CD4-positive, alpha-beta T cell treated with Interleukin-4 for 1 hour (primary cell): ENCODE results near the gene BCL2.

Source experiments
- DNase-seq, 2 donors: peaks; one replicate each; pipeline ENCODE4 v3.0.0-alpha.2; 2020 to 2022

Gene BCL2

GRCh38 chr18:63105636-63106316 is 213.8 kb downstream of the BCL2 start:
- DNase-seq, result no peak

- no peak for DNase-seq
These were observed 214.7 kb downstream of the BCL2 start for GRCh38 chr18:63104868-63105267.

DNA sequence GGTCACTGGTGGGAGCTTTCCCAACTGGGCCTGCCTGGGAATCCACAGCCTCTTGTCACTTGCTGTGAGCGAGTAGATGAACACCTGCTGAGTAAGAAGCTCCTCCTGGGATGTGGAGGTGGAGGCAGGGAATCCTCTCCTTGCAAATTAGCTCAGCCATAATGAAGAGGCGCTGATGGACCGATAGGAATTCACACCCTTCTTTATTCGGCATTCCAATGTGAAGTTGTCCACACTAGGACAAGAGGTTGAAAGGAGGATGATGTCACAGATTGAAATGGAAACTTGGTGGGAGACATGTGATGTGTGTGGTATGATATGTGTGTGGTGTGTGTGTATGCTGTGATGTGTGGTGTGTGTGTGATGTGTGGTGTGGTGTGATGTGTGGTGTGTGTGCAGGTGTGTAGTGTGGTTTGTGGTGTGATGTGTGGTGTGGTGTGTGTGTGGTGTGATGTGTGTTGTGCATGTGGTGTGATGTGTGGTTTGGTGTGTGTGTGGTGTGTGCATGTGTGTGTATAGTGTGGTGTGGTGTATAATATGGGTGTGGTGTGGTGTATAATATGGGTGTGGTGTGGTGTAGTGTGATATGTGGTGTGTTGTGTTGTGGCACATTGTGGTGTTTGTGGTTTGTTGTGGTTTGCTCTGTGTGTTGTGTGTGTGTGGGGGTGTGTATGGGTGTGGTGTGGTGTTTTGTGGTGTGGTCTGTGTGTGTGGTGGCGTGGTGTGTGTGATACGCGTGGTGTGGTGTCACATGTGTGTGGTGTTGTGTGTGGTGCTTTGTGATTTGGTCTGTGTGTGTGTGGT is 216.4 kb downstream of the BCL2 start:
- no peak for DNase-seq

DNA sequence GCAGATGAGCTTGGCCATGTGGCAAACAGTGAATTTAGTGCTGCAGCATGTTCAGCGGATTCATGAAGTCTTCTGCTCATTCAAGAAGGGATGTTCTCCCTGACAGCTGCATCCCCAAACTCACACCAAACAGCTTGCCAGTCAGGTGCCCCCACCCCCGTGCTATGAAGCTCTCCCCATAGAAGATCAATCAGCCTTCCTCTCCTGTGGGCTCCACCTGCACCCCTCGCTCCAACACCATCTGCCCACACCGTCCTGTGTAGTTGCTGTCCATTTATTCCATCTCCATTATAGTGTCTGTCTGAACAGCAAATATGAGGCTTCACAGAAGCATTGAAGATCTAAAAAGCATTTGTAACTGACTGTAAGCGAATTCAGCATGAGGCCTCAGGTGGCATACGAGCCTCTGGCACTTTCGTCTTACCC is 218.9 kb downstream of the BCL2 start:
- no peak for DNase-seq

DNA sequence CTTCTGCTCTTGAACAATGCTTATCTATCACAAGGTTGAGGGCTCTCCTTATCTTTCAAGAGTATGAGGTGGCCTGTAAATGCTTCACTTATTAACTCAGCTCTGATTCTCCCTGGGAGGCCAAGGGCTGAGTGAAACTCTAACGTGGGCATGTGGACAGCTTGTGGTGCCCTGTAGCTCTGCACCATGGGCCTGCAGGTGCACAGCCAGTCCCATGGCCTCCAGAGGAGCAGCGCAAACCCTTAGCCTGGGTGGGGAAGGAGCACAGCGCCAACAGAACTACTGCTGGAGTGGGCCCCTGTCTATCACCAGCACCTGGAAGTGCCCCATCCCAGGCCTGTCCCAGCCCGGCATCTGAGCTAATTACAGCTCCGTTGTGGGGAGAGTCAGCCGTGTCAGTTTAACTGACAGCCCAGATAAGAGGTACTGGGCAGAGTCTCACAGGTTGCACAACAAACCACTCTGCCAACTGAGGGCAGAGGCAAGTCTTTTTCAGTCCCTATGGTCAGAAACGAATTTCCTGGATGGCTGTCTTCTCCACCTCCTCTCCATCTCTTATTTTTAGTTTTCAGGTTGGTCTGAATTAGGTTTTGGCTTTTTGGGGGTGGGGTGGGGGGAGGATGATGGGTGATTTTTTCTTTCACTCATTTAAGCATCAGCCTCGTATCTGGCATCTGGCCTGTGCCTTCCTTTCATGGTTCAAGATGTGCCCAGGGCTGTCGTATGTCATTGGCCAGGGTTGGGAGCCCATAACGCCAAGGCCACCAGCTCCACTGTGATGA is 219.5 kb downstream of the BCL2 start:
- no peak for DNase-seq

DNA sequence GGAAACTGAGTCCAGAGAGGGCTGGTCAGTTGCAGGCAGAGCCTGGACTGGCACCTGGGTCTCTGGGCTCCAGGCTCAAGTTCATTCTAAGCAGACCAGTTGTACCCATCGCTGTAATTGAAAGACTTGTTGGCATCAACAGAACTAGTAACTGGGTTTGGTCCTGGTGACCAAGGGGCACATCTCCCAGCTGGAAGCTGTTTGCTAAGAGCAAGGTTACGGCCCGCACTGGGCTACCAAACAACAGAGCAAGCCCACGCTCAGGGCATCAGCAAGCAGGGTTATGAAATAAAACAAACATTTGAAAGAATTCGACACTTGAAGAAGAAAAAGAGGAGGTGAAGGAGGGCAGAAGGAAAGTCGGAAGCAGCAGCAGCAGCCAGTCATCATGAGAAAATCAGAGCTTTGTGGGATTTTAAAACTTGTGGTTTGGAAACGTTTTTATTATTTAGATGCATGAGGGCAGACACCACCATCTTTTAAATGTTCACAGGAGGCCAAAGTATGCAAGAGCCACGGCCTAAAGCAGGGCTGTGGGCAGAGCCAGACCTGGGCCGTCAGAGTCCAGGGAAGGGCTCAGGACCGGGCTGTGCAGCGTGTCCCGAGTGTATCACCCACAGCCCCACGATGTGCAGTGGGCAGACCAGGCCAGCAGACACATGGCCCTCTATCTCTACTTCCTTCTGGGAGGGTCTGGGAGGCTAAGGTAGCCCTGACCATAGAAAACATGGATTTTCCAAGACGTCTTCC is 220.3 kb downstream of the BCL2 start:
- no peak for DNase-seq

- DNase-seq, result peak; percentile 39 to 53
These were observed 221.3 kb downstream of the BCL2 start for GRCh38 chr18:63098018-63098981.

- no peak for DNase-seq
These were observed 222.4 kb downstream of the BCL2 start for GRCh38 chr18:63097178-63097577.

DNA sequence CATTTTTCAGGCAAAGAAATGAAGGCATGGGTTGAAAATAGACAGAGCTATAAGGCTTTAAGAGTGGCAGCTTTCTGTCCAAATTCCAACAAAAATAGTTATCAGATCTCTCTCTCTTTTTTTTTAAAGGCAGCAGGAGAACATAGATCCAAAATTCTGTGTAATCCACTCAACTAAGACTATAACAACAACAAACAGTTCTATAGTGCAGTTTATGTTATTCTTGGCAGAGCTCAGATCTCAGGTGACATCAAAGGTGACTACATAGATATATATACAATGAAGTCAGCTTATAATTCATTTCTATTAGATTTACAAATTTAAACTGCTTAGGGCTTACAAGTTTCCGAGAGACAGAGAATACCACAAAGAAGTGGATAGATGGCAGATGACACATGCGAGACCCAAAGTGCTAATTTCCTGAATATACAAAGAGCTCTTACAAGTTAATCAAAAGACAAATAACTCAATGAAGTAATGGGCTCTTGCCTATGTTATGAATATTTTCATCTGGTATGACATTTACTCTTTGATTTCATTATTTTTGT is 223.2 kb downstream of the BCL2 start:
- DNase-seq, result no peak

- no peak for DNase-seq
These were observed 223.8 kb downstream of the BCL2 start for GRCh38 chr18:63095768-63096167.

DNA sequence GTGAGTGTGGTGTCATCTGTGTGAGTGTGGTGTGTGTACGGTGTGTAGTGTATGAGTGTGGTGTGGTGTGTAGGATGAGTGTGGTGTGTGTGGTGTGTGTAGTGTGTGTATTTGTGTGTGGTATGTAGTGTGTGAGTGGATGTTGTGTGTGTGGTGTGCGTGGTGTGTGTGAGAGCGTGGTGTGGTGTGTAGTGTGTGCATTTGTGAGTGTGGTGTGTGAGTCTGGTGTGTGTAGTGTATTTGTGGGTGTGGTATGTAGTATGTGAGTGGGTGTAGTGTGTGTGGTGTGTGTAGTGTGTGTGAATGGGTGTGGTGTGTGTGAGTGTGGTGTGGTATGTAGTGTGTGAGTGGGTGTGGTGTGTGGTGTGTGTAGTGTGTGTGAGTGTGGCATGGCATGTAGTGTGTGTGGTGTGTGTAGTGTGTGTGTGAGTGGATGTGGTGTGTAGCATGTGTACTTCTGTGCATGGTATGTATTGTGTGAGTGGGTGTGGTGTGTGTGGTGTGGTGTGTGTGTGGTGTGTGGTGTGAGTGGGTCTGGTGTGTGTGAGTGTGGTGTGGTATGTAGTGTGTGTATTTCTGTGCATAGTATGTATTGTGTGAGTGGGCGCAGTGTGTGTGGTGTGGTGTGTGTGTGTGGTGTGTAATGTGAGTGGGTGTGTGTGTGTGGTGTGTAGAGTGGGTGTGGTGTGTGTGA is 227.8 kb downstream of the BCL2 start:
- no peak for DNase-seq

DNA sequence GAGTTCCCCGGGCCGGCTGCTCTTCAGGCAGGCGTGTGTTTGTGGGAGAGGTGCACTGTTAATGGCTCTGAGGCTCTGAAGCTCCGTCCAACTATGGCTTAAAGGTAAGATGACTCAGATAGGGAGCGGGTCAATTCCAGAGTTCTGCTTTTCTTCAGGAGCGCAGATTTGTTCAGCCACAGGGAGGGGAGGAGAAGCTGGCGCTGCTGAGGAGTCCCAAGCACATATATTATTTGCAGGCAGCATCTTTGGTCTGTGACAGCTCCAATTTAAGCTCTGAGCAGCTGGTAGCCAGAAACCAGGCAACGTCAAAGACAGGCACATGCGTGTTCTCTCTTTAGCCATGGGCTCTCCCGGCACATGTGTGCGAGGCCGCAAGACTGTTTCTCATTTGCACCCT is 229.2 kb downstream of the BCL2 start:
- no peak for DNase-seq

DNA sequence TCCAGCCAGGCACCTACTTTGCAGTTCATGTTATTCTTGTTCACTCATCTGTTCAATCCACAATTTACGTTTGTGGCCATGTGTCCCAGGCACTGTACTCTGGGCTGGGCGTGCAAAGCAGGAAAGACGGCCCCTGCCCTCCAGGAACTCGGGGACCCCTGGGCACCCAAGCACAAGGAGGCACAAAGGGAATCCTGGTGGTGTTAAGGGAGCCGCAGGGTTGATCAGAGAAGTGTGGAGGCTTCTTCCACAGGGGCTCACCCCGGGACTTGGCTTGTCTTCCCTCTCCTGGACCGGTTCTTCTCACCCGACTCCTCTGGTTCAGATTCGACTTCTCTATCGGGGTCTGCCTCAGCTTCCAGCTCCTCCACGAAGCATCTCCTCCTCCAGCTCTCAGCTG is 230.5 kb downstream of the BCL2 start:
- DNase-seq, result no peak

- DNase-seq, result no peak
These were observed 231.3 kb downstream of the BCL2 start for GRCh38 chr18:63088262-63088661.

GRCh38 chr18:63087421-63088230 is 231.9 kb downstream of the BCL2 start:
- no peak for DNase-seq

DNA sequence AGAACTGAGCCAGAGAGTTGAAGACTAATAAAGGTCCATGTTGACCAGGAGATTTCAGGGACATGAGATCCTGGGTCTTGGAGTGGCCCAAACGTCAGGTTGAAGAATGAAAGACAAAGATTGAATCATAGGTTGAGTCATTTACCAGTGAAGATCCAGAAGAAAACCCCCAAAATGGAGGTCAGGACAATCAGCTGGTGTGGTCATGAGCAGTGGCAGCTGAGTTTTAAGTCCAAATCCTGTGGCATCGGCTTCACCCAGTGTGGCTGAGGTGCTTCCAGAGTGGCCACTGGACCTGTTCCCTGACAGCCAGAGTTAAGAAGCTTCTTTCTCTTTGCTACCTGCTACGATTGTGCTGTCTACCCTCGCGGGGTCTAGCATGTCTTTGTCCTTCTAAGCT is 234.0 kb downstream of the BCL2 start:
- DNase-seq, result no peak

DNA sequence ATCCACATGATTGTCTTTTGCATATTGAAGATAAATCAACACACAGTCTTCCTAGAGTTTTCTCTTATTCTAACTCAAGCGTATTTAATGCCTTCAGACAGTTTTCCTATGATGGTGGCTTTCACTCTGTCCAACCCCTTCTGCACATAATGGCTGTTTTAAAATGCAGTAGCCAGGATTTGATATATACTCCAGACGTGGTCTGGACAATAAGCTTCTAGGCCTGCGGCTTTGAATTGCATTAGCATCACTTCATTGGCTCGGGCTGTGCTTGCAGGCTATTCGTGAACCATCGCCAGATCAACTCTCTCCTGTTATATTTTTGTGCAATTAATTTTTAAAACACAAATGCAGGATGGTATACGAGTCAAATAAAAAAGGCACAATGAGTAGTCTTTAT is 235.3 kb downstream of the BCL2 start:
- DNase-seq, result no peak

DNA sequence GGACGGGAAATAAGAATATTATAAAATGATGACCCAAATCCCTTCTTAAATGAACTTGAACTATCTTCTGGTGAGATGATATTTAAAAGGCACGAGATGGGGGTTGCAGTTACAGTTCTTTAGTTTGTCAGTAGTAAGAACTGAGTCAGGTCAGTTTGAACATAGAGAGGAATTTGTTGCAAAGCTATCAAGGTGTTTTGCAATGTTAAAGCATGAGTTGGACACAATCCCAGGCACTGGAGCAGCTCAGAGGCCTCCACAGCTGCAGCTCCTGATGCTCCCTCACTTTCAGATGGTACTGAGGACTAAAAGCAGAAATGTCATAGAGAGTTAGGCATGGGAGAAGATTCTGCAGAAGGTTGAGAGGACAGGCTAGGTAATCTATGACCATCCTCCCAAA is 236.0 kb downstream of the BCL2 start:
- no peak for DNase-seq

- no peak for DNase-seq
These were observed 236.5 kb downstream of the BCL2 start for GRCh38 chr18:63083020-63083531.
